Progenitor cell of endocrine pancreas (in vitro differentiated cells): ENCODE measurements around the gene KLHL36. TPM values are rescaled to one million over a fixed set of nuclear protein-coding genes. Genes with fewer than 3 reads are reported as not detected.

Experiments used
- DNase-seq: peaks from one replicate; pipeline ENCODE4 v3.0.0; 2021; ENCODE audit warnings: low spot score; ENCODE audit not compliant: unreplicated experiment
- H3K27ac Mint-ChIP-seq: 2 replicates; pipeline ENCODE4 v1.8.0; 2021; ENCODE audit warnings: mild to moderate bottlenecking, moderate library complexity, mixed read lengths
- H3K27me3 Mint-ChIP-seq: 2 replicates; pipeline ENCODE4 v1.8.0; 2021; ENCODE audit warnings: mixed read lengths
- H3K36me3 Mint-ChIP-seq: 2 replicates; pipeline ENCODE4 v1.8.0; 2022; ENCODE audit warnings: mixed read lengths; ENCODE audit not compliant: insufficient read depth
- H3K4me1 Mint-ChIP-seq: 2 replicates; pipeline ENCODE4 v1.8.0; 2021; ENCODE audit warnings: low read depth, mixed read lengths
- H3K4me3 Mint-ChIP-seq: 2 replicates; pipeline ENCODE4 v1.8.0; 2021; ENCODE audit warnings: low read depth, mild to moderate bottlenecking, moderate library complexity, mixed read lengths
- H3K9me3 Mint-ChIP-seq: 2 replicates; pipeline ENCODE4 v1.8.0; 2021; ENCODE audit warnings: low read depth, mixed read lengths
- CTCF ChIP-seq: fragments of 200-600 bp; sonication (generic); IDR thresholded peaks from one replicate; pipeline ENCODE4 v1.5.0; 2021; ENCODE audit warnings: antibody characterized with exemption, mild to moderate bottlenecking; ENCODE audit not compliant: unreplicated experiment
- total RNA-seq: library from RNA; stranded (reverse); gene quantifications from 2 replicates; pipeline ENCODE4 v1.2.1, GENCODE V29; 2021

The KLHL36 gene
- total RNA-seq, 1 donor from 2014 or later = 43.2 TPM

GRCh38 chr16:84603940-84604339 lies 44.4 kb upstream of the KLHL36 start:
- DNase-seq = no peak
- Mint-ChIP-seq H3K4me1 (peaks cover 23% of the 10 kb centered on the region), H3K36me3 (no peaks in the 10 kb centered on the region), H3K27ac (no peak overlapping the region), H3K27me3 (no peaks in the 10 kb centered on the region), H3K9me3 (no peaks in the 10 kb centered on the region), H3K4me3 (no peak overlapping the region)
- TF ChIP-seq CTCF = no peak

- DNase-seq = no peak
- Mint-ChIP-seq H3K27me3 (no peaks in the 10 kb centered on the region), H3K36me3 (no peaks in the 10 kb centered on the region), H3K4me3 (peak overlapping the region; percentile 29), H3K9me3 (no peaks in the 10 kb centered on the region), H3K4me1 (peaks cover 18% of the 10 kb centered on the region), H3K27ac (peak overlapping the region; percentile 82)
- TF ChIP-seq CTCF = no peak
Observed at GRCh38 chr16:84604477-84605013, 43.8 kb upstream of the KLHL36 start.

GRCh38 chr16:84605339-84605848 lies 42.9 kb upstream of the KLHL36 start:
- Mint-ChIP-seq H3K4me1 (peaks cover 12% of the 10 kb centered on the region), H3K36me3 (no peaks in the 10 kb centered on the region), H3K4me3 (no peak overlapping the region), H3K27ac (peak overlapping the region; percentile 73), H3K9me3 (no peaks in the 10 kb centered on the region), H3K27me3 (no peaks in the 10 kb centered on the region)
- no peak for DNase-seq
- no peak for TF ChIP-seq CTCF

- Mint-ChIP-seq H3K36me3 (peaks cover 3% of the 10 kb centered on the region), H3K27ac (peak overlapping the region; percentile 33), H3K4me3 (no peak overlapping the region), H3K9me3 (peaks cover 3% of the 10 kb centered on the region), H3K4me1 (peaks cover 9% of the 10 kb centered on the region), H3K27me3 (no peaks in the 10 kb centered on the region)
- DNase-seq = no peak
- TF ChIP-seq CTCF = no peak
Observed at GRCh38 chr16:84606081-84606875, 42.0 kb upstream of the KLHL36 start.

GRCh38 chr16:84607061-84607460 lies 41.2 kb upstream of the KLHL36 start:
- DNase-seq = no peak
- peak overlapping the region; percentile 15 for H3K27ac Mint-ChIP-seq
- no peaks in the 10 kb centered on the region for H3K27me3 Mint-ChIP-seq
- peaks cover 7% of the 10 kb centered on the region for H3K4me1 Mint-ChIP-seq
- no peak for TF ChIP-seq CTCF
- H3K9me3 Mint-ChIP-seq = peaks cover 3% of the 10 kb centered on the region
- H3K4me3 Mint-ChIP-seq = no peak overlapping the region
- peaks cover 5% of the 10 kb centered on the region for H3K36me3 Mint-ChIP-seq
